ENCODE data around the gene MYOD1.

GRCh38 chr11:17743808-17744119 is 24.4 kb downstream of the MYOD1 start:
- TF ChIP-seq CTCF (conservative IDR thresholded peaks at IDR 0.05) (no peak), EZH2 (IDR thresholded peaks at IDR 0.05; ENCODE audit: low read depth) (no peak)
